K562 (cell line): ENCODE data around the gene WWC2. TPM values are rescaled to one million over a fixed set of nuclear protein-coding genes. Genes with fewer than 3 reads are reported as not detected.
A peak's percentile ranks its signal among the peaks of the same experiment; 100 is the strongest.

Experiments used
- ATAC-seq: fragments of 200-7000 bp; cut with Tn5 transposase; 3 replicates; pipeline ENCODE4 v1.9.1; 2020; ENCODE audit warnings: moderate library complexity
- BruUV-seq: library from RNA; stranded (reverse); fragments of 400-500 nt; replicated peaks from 2 replicates; lab custom pipeline; 2021; lab: Mats Ljungman, UMichigan
- CTCF ChIA-PET: fragments of 300-600 bp; formaldehyde crosslinking; extraction: SDS; loops from one replicate; lab custom pipeline; 2021; ENCODE audit warnings: low intra/inter-chr PET ratio; lab: Yijun Ruan, JAX
- POLR2A ChIA-PET: fragments of 300-600, 350-650 bp; sonication (Branson Sonifier 250); formaldehyde crosslinking; extraction: SDS; loops from one replicate; lab custom pipeline; 2021; ENCODE audit warnings: antibody characterized with exemption, inconsistent platforms; lab: Yijun Ruan, JAX
- DNase-seq, 4 experiments: peaks; one replicate each; pipeline versions ENCODE4 v3.0.0 to v3.0.0-alpha.2; 2011 to 2018; ENCODE audit warnings: low spot score in 3 of 4, mixed read lengths in 3 of 4; ENCODE audit errors: extremely low read depth in 1 of 4
- FAIRE-seq: peaks from 2 replicates; lab custom pipeline; 2011; peaks lifted over from hg19 to GRCh38; lab: Jason Lieb, UNC
- H2AFZ ChIP-seq: 2 replicates; pipeline ENCODE4 v1.6.0; 2011; ENCODE audit warnings: low read depth, low read length, control low read depth, inconsistent platforms
- H3K27ac ChIP-seq: fragments of 200-600 bp; 3 replicates; pipeline ENCODE4 v1.8.0; 2011; ENCODE audit warnings: low read depth, mild to moderate bottlenecking, control low read depth, inconsistent platforms, low read length, moderate library complexity, mixed read lengths; ENCODE audit errors: extremely low read depth
- H3K27me3 ChIP-seq, 2 experiments: fragments of 300-600 bp in 1 of 2; 2 replicates in 1 of 2; 3 replicates in 1 of 2; pipeline versions ENCODE4 v1.6.0 to v1.8.0; 2011; ENCODE audit warnings: inconsistent platforms in 2 of 2, low read length in 2 of 2, mild to moderate bottlenecking in 1 of 2, mixed read lengths in 1 of 2, moderate library complexity in 1 of 2; ENCODE audit not compliant: control insufficient read depth in 2 of 2, insufficient read depth in 2 of 2
- H3K36me3 ChIP-seq: fragments of 300-600 bp; 3 replicates; pipeline ENCODE4 v1.8.0; 2011; ENCODE audit warnings: mild to moderate bottlenecking, low read length, inconsistent platforms; ENCODE audit not compliant: control insufficient read depth, insufficient read depth
- H3K4me1 ChIP-seq, 2 experiments: fragments of 200-600 bp in 1 of 2; replicated peaks in 1 of 2; 2 replicates in 1 of 2; 3 replicates in 1 of 2; pipeline versions ENCODE4 v1.5.1 to v1.8.0; 2011; ENCODE audit warnings: inconsistent platforms in 2 of 2, low read length in 2 of 2, mild to moderate bottlenecking in 1 of 2, mixed read lengths in 1 of 2, moderate library complexity in 1 of 2; ENCODE audit not compliant: control insufficient read depth in 2 of 2, insufficient read depth in 2 of 2
- H3K4me2 ChIP-seq: 2 replicates; pipeline ENCODE4 v1.6.1; 2011; ENCODE audit warnings: low read length, control low read depth, inconsistent platforms, mixed read lengths; ENCODE audit not compliant: insufficient read depth
- H3K4me3 ChIP-seq: fragments of 200-600 bp; sonication (generic), shearing (Covaris generic); 2 replicates; pipeline ENCODE4 v1.5.1; 2016; ENCODE audit warnings: control low read depth, inconsistent platforms
- H3K79me2 ChIP-seq: fragments of 200-600 bp; 3 replicates; pipeline ENCODE4 v1.8.0; 2011; ENCODE audit warnings: low read length, inconsistent platforms; ENCODE audit not compliant: control insufficient read depth, insufficient read depth
- H3K9ac ChIP-seq, 2 experiments: 2 replicates each; pipeline versions ENCODE4 v1.6.0 to v1.6.1; 2011; ENCODE audit warnings: low read depth in 2 of 2, low read length in 2 of 2, control low read depth in 1 of 2, inconsistent platforms in 1 of 2, mild to moderate bottlenecking in 1 of 2, mixed read lengths in 1 of 2; ENCODE audit not compliant: insufficient read depth in 1 of 2
- H3K9me1 ChIP-seq: one replicate; pipeline ENCODE4 v1.6.0; 2011; ENCODE audit warnings: inconsistent platforms, mild to moderate bottlenecking, low read length, moderate library complexity; ENCODE audit not compliant: control insufficient read depth, insufficient read depth
- H3K9me3 ChIP-seq: replicated peaks from 2 replicates; pipeline ENCODE4 v1.5.1; 2011; ENCODE audit warnings: low read depth, low read length, inconsistent platforms; ENCODE audit not compliant: control insufficient read depth, insufficient read depth
- H4K20me1 ChIP-seq: replicated peaks from 2 replicates; pipeline ENCODE4 v1.6.1; 2011; ENCODE audit warnings: low read length, inconsistent platforms, mixed read lengths; ENCODE audit not compliant: control insufficient read depth, insufficient read depth
- BCOR ChIP-seq: fragments of 450-650 bp; IDR thresholded peaks from 2 replicates; pipeline ENCODE4 v1.6.1; 2016
- BRD9 ChIP-seq: fragments of 450-650 bp; IDR thresholded peaks from 2 replicates; pipeline ENCODE4 v1.6.1; 2018; ENCODE audit warnings: low read depth; ENCODE audit not compliant: partially characterized antibody
- CBFA2T3 ChIP-seq: fragments of 450-650 bp; IDR thresholded peaks from 2 replicates; pipeline ENCODE4 v1.6.1; 2017
- FOXO4 ChIP-seq: fragments of 450-650 bp; formaldehyde crosslinking; IDR thresholded peaks from 2 replicates; pipeline ENCODE4 v1.4.0; 2020; ENCODE audit warnings: mild to moderate bottlenecking, moderate library complexity
- HMG20B ChIP-seq: fragments of 250-450 bp; sonication (Bioruptor Pico); IDR thresholded peaks from 2 replicates; pipeline ENCODE4 v1.5.0; 2021; ENCODE audit warnings: mild to moderate bottlenecking
- NFE2L1 ChIP-seq: fragments of 450-650 bp; IDR thresholded peaks from 2 replicates; pipeline ENCODE4 v1.6.1; 2016; ENCODE audit warnings: missing genetic modification characterization, low read depth, mild to moderate bottlenecking, missing compliant biosample characterization, moderate library complexity, borderline replicate concordance
- NR2F6 ChIP-seq: fragments of 450-650 bp; formaldehyde crosslinking; IDR thresholded peaks from 2 replicates; pipeline ENCODE4 v1.4.0; 2020; ENCODE audit warnings: mild to moderate bottlenecking
- NRF1 ChIP-seq, 2 experiments: fragments of 450-650 bp; IDR thresholded peaks in 1 of 2; conservative IDR thresholded peaks in 1 of 2; 2 replicates each; pipeline ENCODE4 v1.6.1; 2014; ENCODE audit warnings: mild to moderate bottlenecking in 2 of 2
- PPARD ChIP-seq: fragments of 250-450 bp; sonication (Bioruptor Pico); IDR thresholded peaks from 2 replicates; pipeline ENCODE4 v1.8.0; 2022; ENCODE audit warnings: inconsistent platforms, mild to moderate bottlenecking, moderate library complexity
- RUNX1 ChIP-seq: sonication (generic); IDR thresholded peaks from 2 replicates; pipeline ENCODE4 v1.6.1; 2016; ENCODE audit warnings: antibody characterized with exemption, low read depth
- TAF1 ChIP-seq: IDR thresholded peaks from 2 replicates; pipeline ENCODE4 v1.6.1; 2011; ENCODE audit warnings: mild to moderate bottlenecking, low read length, moderate library complexity; ENCODE audit not compliant: insufficient read depth, control insufficient read depth, severe bottlenecking; ENCODE audit errors: extremely low read depth
- ZBTB8A ChIP-seq: fragments of 450-650 bp; IDR thresholded peaks from 2 replicates; pipeline ENCODE4 v1.6.1; 2018; ENCODE audit warnings: mild to moderate bottlenecking, moderate library complexity; ENCODE audit not compliant: partially characterized antibody
- ZFP30 ChIP-seq: fragments of 250-450 bp; sonication (Bioruptor Pico); IDR thresholded peaks from 2 replicates; pipeline ENCODE4 v1.8.0; 2022; ENCODE audit warnings: moderate library complexity, mild to moderate bottlenecking, inconsistent platforms, borderline replicate concordance
- ZFP36 ChIP-seq: fragments of 150-350 bp; IDR thresholded peaks from 2 replicates; pipeline ENCODE4 v1.6.1; 2018; ENCODE audit warnings: low read length, low read depth; ENCODE audit not compliant: partially characterized antibody
- ZNF232 ChIP-seq: sonication (generic); formaldehyde crosslinking; IDR thresholded peaks from 2 replicates; pipeline ENCODE4 v1.8.0; 2022; ENCODE audit warnings: mild to moderate bottlenecking, missing genetic modification reagents
- ZNF324 ChIP-seq: fragments of 250-450 bp; sonication (Bioruptor Pico); IDR thresholded peaks from 2 replicates; pipeline ENCODE4 v1.4.0; 2020; ENCODE audit warnings: mild to moderate bottlenecking
- WGBS: fragments of 100-300 bp; shearing (Covaris generic); methylation state at CpG from one replicate; pipeline ENCODE4 v1.1.6; 2016; ENCODE audit warnings: low coverage, mixed read lengths; ENCODE audit not compliant: insufficient coverage; ENCODE audit errors: missing lambda C conversion rate; 5-methylcytosine and 5-hydroxymethylcytosine counted together
- in situ Hi-C: fragments of 300-500 bp; cut with MboI; formaldehyde crosslinking; loops from 4 replicates; pipeline ENCODE4 v1.15.0; 2018; ENCODE audit warnings: inconsistent platforms, mixed read lengths
- intact Hi-C: fragments of 100-400 bp; cut with micrococcal nuclease; formaldehyde crosslinking; loops from 2 replicates; pipeline ENCODE4 v1.14.2; 2022
- polyA plus RNA-seq, 8 experiments: library from polyadenylated mRNA; depleted of rRNA in 4 of 8; stranded (reverse) in 5 of 8; unstranded in 3 of 8; fragments of >200 nt; fragmentation: Nextera tagmentation in 2 of 8; fragmentation: Illumina TruSeq in 1 of 8; extraction: Ambion mirVana in 2 of 8; extraction: Trizol in 1 of 8; gene quantifications; 2 replicates each; pipeline versions ENCODE4 v1.2.1 to v1.2.3, GENCODE V29; 2011 to 2014; ENCODE audit warnings: inconsistent platforms in 1 of 8, missing spikeins in 1 of 8
- total RNA-seq, 7 experiments: library from RNA; depleted of rRNA in 6 of 7; stranded (reverse); fragments of >200 nt in 6 of 7; fragmentation: Illumina TruSeq in 2 of 7; extraction: Trizol in 2 of 7; gene quantifications; 2 replicates each; pipeline versions ENCODE4 v1.2.1 to v1.2.3, GENCODE V29; 2011 to 2021; ENCODE audit warnings: low replicate concordance in 1 of 7

Gene WWC2
- total and polyA plus RNA-seq, 9 of the 15 experiments (the other 6 are each of a cell fraction or from before 2014, with no cell fraction given) = 3.7 to 39.4 (median 19.6) TPM

- no peak for TF ChIP-seq ZFP30 (CRISPR knock-in tag)
- TF ChIP-seq HMG20B (CRISPR knock-in tag) = no peak
- TF ChIP-seq TAF1 = no peak
- TF ChIP-seq FOXO4 = no peak
These were observed 236.4 kb downstream of the WWC2 start (continued) for GRCh38 chr4:183335369-183335940.

- TF ChIP-seq NRF1 (conservative IDR thresholded peaks at IDR 0.05 in 1 of 2, IDR thresholded peaks at IDR 0.05 in 1 of 2) (no peak), ZBTB8A (no peak), BRD9 (no peak), CBFA2T3 (no peak), ZNF324 (CRISPR knock-in tag) (no peak), RUNX1 (no peak), PPARD (CRISPR knock-in tag) (no peak), NFE2L1 (tag) (no peak), BCOR (no peak), ZFP36 (no peak), NR2F6 (CRISPR knock-in tag) (no peak), ZNF232 (no peak)
- ChIA-PET POLR2A (no interaction called here), CTCF (no interaction called here)
- Histone ChIP-seq H3K27me3 (peaks cover 2 to 10% of the 10 kb centered on the region in 2 experiments; a peak in 1 of 5 replicates), H3K36me3 (no peaks in the 10 kb centered on the region), H3K9me3 (no peaks in the 10 kb centered on the region), H3K4me1 (peaks cover under 1 to 8% of the 10 kb centered on the region in 2 experiments; a peak in 4 of 5 replicates), H3K4me2 (no peak overlapping the region), H3K9me1 (no peaks in the 10 kb centered on the region), H2AFZ (no peak overlapping the region), H3K79me2 (no peaks in the 10 kb centered on the region), H3K4me3 (no peak overlapping the region), H4K20me1 (no peaks in the 10 kb centered on the region), H3K9ac (peak overlapping the region in 1 of 2 experiments; percentile 40; a peak in 1 of 4 replicates), H3K27ac (no peak overlapping the region)
- intact Hi-C loops (no loop called here), in situ Hi-C loops (no loop called here)
- DNase-seq = no peak
- 56% methylated on average over 4 of the region's 9 CpGs for WGBS
- FAIRE-seq = no peak
- BruUV-seq = no TSS peak
- no peak for ATAC-seq
These were observed 238.3 kb downstream of the WWC2 start for GRCh38 chr4:183337349-183337748.
